ENCODE results near the gene MAP7D3. TPM values are rescaled to one million over a fixed set of nuclear protein-coding genes. Genes with fewer than 3 reads are reported as not detected.

MAP7D3 gene
- total and polyA plus RNA-seq, 2 of the 8 experiments (the other 6 are each of a cell fraction or from before 2014, with no cell fraction given): 4.8 to 19.6 TPM

DNA sequence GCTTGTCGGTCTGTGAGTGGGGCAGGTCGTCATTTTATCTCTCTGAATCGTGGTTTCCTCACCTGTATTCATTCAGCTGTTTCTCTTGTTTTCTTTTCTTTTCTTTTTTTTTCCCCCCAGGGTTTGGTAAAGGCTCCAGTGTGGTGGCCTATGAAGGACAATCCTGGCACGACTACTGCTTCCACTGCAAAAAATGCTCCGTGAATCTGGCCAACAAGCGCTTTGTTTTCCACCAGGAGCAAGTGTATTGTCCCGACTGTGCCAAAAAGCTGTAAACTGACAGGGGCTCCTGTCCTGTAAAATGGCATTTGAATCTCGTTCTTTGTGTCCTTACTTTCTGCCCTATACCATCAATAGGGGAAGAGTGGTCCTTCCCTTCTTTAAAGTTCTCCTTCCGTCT is 41.4 kb downstream of the MAP7D3 start:
- H3K18ac ChIP-seq (ENCODE audit: extremely low read depth, low read length): no peak overlapping the region
- H3K4me3 ChIP-seq (ENCODE audit: extremely low read depth in 1 of 4, insufficient read depth in 2 of 4, low read depth in 3 of 4, low read length in 4 of 4): no peak overlapping the region
- H4K8ac ChIP-seq (ENCODE audit: extremely low read depth, insufficient read depth, low read length): no peak overlapping the region
- no peak overlapping the region for H3K9ac ChIP-seq (replicated peaks in 1 of 4; ENCODE audit: extremely low read depth in 1 of 4, low read depth in 3 of 4, low read length in 3 of 4)
- no peak overlapping the region for H3K23ac ChIP-seq (ENCODE audit: insufficient read length)
- no peaks in the 10 kb centered on the region for H3K79me2 ChIP-seq (ENCODE audit: control insufficient read depth in 1 of 2, insufficient read depth in 2 of 2, low read length in 2 of 2)
- H4K91ac ChIP-seq (replicated peaks; ENCODE audit: insufficient read length, low read length): no peak overlapping the region
- CTCF ChIA-PET (ENCODE audit: partially characterized antibody): interaction anchor here (1.0 to 2.7 kb wide), 5 partner anchors 9 to 181 kb away, joined by 3 to 32 read pairs (median 4); no protein-coding TSS in a partner anchor
- H3K4me1 ChIP-seq (replicated peaks in 1 of 4; ENCODE audit: control insufficient read depth in 3 of 4, insufficient read depth in 4 of 4, low read length in 3 of 4): peaks cover 0 to 7% (median 3%) of the 10 kb centered on the region in 4 experiments; a peak in 2 of 7 replicates
- no peak overlapping the region for H3K56ac ChIP-seq (replicated peaks; ENCODE audit: insufficient read length, low read depth, low read length)
- no peaks in the 10 kb centered on the region for H3K27me3 ChIP-seq (replicated peaks in 1 of 4; ENCODE audit: control insufficient read depth in 3 of 4, extremely low read depth in 1 of 4, insufficient read depth in 3 of 4, low read length in 3 of 4)
- peaks cover 0 to 2% of the 10 kb centered on the region in 2 experiments for H4K20me1 ChIP-seq (replicated peaks in 1 of 2; ENCODE audit: control insufficient read depth in 1 of 2, insufficient read depth in 2 of 2, low read length in 2 of 2)
- no peak overlapping the region for H3K4ac ChIP-seq (replicated peaks; ENCODE audit: insufficient read length, low read depth, low read length)
- H2BK12ac ChIP-seq (ENCODE audit: low read depth, low read length): no peak overlapping the region
- H2BK20ac ChIP-seq (ENCODE audit: low read length): no peak overlapping the region
- DNase-seq (ENCODE audit: low read depth in 1 of 2, low spot score in 2 of 2): no peak
- H3K36me3 ChIP-seq (ENCODE audit: control insufficient read depth in 2 of 4, insufficient read depth in 4 of 4, low read length in 3 of 4): peaks cover 0 to 25% (median 2%) of the 10 kb centered on the region in 4 experiments; a peak in 4 of 8 replicates
- no peaks in the 10 kb centered on the region for H3K79me1 ChIP-seq (ENCODE audit: low read depth, low read length)
- POLR2A ChIA-PET (ENCODE audit: partially characterized antibody): interaction anchor here (0.6 kb wide), 1 partner anchor 29 kb away, joined by 3 read pairs; no protein-coding TSS in a partner anchor
- no peak overlapping the region for H2AFZ ChIP-seq (ENCODE audit: low read length)
- no peak overlapping the region for H2BK120ac ChIP-seq (replicated peaks; ENCODE audit: low read depth, low read length)
- H2BK5ac ChIP-seq (ENCODE audit: low read depth, low read length): no peak overlapping the region
- no peak overlapping the region for H2AK5ac ChIP-seq (ENCODE audit: low read depth, low read length)
- H3K23me2 ChIP-seq (ENCODE audit: low read depth, low read length): no peaks in the 10 kb centered on the region
- no peak overlapping the region for H3K14ac ChIP-seq (ENCODE audit: insufficient read length)
- FAIRE-seq: no peak
- TF ChIP-seq TAF1 (IDR thresholded peaks at IDR 0.05; ENCODE audit: low read depth, low read length) (no peak), KDM4A (IDR thresholded peaks at IDR 0.05; ENCODE audit: low read depth, low read length, severe bottlenecking) (no peak), ZNF274 (IDR thresholded peaks at IDR 0.05; ENCODE audit: borderline replicate concordance, extremely low read depth, low read length) (no peak), SUZ12 (IDR thresholded peaks at IDR 0.05; ENCODE audit: low read length) (no peak), SP4 (IDR thresholded peaks at IDR 0.05; ENCODE audit: low read length) (no peak), EP300 (IDR thresholded peaks at IDR 0.05; ENCODE audit: borderline replicate concordance in 1 of 2, low read depth in 2 of 2, low read length in 2 of 2) (no peak), NANOG (IDR thresholded peaks at IDR 0.05; ENCODE audit: insufficient read depth, low read depth, low read length, poor library complexity, severe bottlenecking) (no peak), BACH1 (IDR thresholded peaks at IDR 0.05; ENCODE audit: low read length) (no peak), FOSL1 (IDR thresholded peaks at IDR 0.05; ENCODE audit: insufficient read depth, low read depth, low read length) (no peak), KDM1A (IDR thresholded peaks at IDR 0.05; ENCODE audit: borderline replicate concordance, low read length) (no peak), EZH2 (IDR thresholded peaks at IDR 0.05; ENCODE audit: low read depth, low read length, severe bottlenecking) (no peak)
- TF ChIP-seq, protein P1, sequence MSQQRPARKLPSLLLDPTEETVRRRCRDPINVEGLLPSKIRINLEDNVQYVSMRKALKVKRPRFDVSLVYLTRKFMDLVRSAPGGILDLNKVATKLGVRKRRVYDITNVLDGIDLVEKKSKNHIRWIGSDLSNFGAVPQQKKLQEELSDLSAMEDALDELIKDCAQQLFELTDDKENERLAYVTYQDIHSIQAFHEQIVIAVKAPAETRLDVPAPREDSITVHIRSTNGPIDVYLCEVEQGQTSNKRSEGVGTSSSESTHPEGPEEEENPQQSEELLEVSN (IDR thresholded peaks at IDR 0.05): no peak
- TF ChIP-seq, protein P2, sequence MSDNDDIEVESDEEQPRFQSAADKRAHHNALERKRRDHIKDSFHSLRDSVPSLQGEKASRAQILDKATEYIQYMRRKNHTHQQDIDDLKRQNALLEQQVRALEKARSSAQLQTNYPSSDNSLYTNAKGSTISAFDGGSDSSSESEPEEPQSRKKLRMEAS (IDR thresholded peaks at IDR 0.05): no peak
- H3K27ac ChIP-seq (ENCODE audit: low read depth, low read length): no peak overlapping the region
- H3K4me2 ChIP-seq (ENCODE audit: insufficient read depth in 1 of 2, low read depth in 2 of 2, low read length in 2 of 2): no peak overlapping the region
- WGBS, 2 experiments (ENCODE audit: extremely low coverage in 1 of 2, insufficient coverage in 1 of 2, insufficient read length in 1 of 2, insufficient replicate concordance in 2 of 2, low coverage in 1 of 2, low lambda C conversion rate in 2 of 2, missing lambda C conversion rate in 1 of 2): 82% methylated on average over 6 of the region's 9 CpGs; no CpG with 5 or more reads in 1 of the 2 experiments
- H2BK15ac ChIP-seq (ENCODE audit: low read length): no peak overlapping the region
- H3K9me3 ChIP-seq (ENCODE audit: insufficient read depth in 2 of 2, low read depth in 1 of 2, low read length in 1 of 2): no peaks in the 10 kb centered on the region
- no peak overlapping the region for H4K5ac ChIP-seq (ENCODE audit: insufficient read length, low read depth, low read length)
